Measurements from ENCODE around the gene TAS2R31.

GRCh38 chr12:11007608-11008007, 23.6 kb downstream of the TAS2R31 start:
- TF ChIP-seq, protein P1, sequence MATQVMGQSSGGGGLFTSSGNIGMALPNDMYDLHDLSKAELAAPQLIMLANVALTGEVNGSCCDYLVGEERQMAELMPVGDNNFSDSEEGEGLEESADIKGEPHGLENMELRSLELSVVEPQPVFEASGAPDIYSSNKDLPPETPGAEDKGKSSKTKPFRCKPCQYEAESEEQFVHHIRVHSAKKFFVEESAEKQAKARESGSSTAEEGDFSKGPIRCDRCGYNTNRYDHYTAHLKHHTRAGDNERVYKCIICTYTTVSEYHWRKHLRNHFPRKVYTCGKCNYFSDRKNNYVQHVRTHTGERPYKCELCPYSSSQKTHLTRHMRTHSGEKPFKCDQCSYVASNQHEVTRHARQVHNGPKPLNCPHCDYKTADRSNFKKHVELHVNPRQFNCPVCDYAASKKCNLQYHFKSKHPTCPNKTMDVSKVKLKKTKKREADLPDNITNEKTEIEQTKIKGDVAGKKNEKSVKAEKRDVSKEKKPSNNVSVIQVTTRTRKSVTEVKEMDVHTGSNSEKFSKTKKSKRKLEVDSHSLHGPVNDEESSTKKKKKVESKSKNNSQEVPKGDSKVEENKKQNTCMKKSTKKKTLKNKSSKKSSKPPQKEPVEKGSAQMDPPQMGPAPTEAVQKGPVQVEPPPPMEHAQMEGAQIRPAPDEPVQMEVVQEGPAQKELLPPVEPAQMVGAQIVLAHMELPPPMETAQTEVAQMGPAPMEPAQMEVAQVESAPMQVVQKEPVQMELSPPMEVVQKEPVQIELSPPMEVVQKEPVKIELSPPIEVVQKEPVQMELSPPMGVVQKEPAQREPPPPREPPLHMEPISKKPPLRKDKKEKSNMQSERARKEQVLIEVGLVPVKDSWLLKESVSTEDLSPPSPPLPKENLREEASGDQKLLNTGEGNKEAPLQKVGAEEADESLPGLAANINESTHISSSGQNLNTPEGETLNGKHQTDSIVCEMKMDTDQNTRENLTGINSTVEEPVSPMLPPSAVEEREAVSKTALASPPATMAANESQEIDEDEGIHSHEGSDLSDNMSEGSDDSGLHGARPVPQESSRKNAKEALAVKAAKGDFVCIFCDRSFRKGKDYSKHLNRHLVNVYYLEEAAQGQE (IDR thresholded peaks at IDR 0.05; ENCODE audit: insufficient read depth in 1 of 2, low read depth in 2 of 2, low read length in 2 of 2): no peak
- TF ChIP-seq POLR2AphosphoS5 (IDR thresholded peaks at IDR 0.05; ENCODE audit: low read depth, low read length) (no peak), TAF1 (IDR thresholded peaks at IDR 0.05; ENCODE audit: borderline replicate concordance, insufficient read depth, low read length) (no peak), FOXP2 (optimal IDR thresholded peaks at IDR 0.05; ENCODE audit: borderline replicate concordance, extremely low read depth, extremely low read length, insufficient read depth) (no peak), SIN3A (IDR thresholded peaks at IDR 0.05; ENCODE audit: borderline replicate concordance, insufficient read depth, low read length) (no peak)
